Endodermal cell (in vitro differentiated cells): ENCODE results near the gene CTAGE1. TPM values are rescaled to one million over a fixed set of nuclear protein-coding genes. Genes with fewer than 3 reads are reported as not detected.

ENCODE experiments used
- DNase-seq: peaks from one replicate; pipeline ENCODE4 v3.0.0-alpha.2; 2017
- H3K27ac ChIP-seq: 2 replicates; pipeline ENCODE4 v1.5.1; 2013; ENCODE audit warnings: mild to moderate bottlenecking, low read depth, low read length, moderate library complexity
- H3K27me3 ChIP-seq: 2 replicates; pipeline ENCODE4 v1.6.1; 2013; ENCODE audit warnings: mild to moderate bottlenecking, low read length, moderate library complexity; ENCODE audit not compliant: insufficient read depth, control insufficient read depth, poor library complexity, severe bottlenecking
- H3K36me3 ChIP-seq: 2 replicates; pipeline ENCODE4 v1.7.0; 2013; ENCODE audit warnings: mild to moderate bottlenecking, low read length, moderate library complexity; ENCODE audit not compliant: control insufficient read depth, insufficient read depth
- H3K4me1 ChIP-seq: one replicate; pipeline ENCODE4 v1.7.0; 2013; ENCODE audit warnings: low read length; ENCODE audit not compliant: control insufficient read depth, insufficient read depth
- H3K4me3 ChIP-seq: 2 replicates; pipeline ENCODE4 v1.5.1; 2013; ENCODE audit warnings: mild to moderate bottlenecking, low read length, moderate library complexity
- H3K9ac ChIP-seq: 2 replicates; pipeline ENCODE4 v1.6.1; 2013; ENCODE audit warnings: mild to moderate bottlenecking, low read length, moderate library complexity; ENCODE audit not compliant: poor library complexity, severe bottlenecking; ENCODE audit errors: extremely low read depth
- H3K9me3 ChIP-seq: 2 replicates; pipeline ENCODE4 v1.6.1; 2013; ENCODE audit warnings: mild to moderate bottlenecking, low read length, moderate library complexity; ENCODE audit not compliant: control insufficient read depth
- H3K27ac Mint-ChIP-seq: 2 replicates; pipeline ENCODE4 v1.8.0; 2020; ENCODE audit warnings: mixed read lengths
- H3K27me3 Mint-ChIP-seq: 2 replicates; pipeline ENCODE4 v1.8.0; 2021; ENCODE audit warnings: mild to moderate bottlenecking, mixed read lengths; ENCODE audit not compliant: insufficient read depth
- H3K36me3 Mint-ChIP-seq: 2 replicates; pipeline ENCODE4 v1.8.0; 2020; ENCODE audit warnings: low read depth, mixed read lengths
- H3K4me1 Mint-ChIP-seq: 2 replicates; pipeline ENCODE4 v1.8.0; 2020; ENCODE audit warnings: mixed read lengths
- H3K4me3 Mint-ChIP-seq: 2 replicates; pipeline ENCODE4 v1.8.0; 2020; ENCODE audit warnings: mild to moderate bottlenecking, moderate library complexity, mixed read lengths
- H3K9me3 Mint-ChIP-seq: 2 replicates; pipeline ENCODE4 v1.8.0; 2020; ENCODE audit warnings: mild to moderate bottlenecking, mixed read lengths
- WGBS, 2 experiments: methylation state at CpG; one replicate each; pipeline versions ENCODE4 v1.1.5 to v1.1.7; 2013; ENCODE audit warnings: missing lambda C conversion rate in 2 of 2, mixed read lengths in 1 of 2; ENCODE audit not compliant: insufficient coverage in 1 of 2, insufficient read length in 1 of 2; 5-methylcytosine and 5-hydroxymethylcytosine counted together
- total RNA-seq, 2 donors: library from RNA; stranded (reverse); fragmentation: NEBNext Ultra II Directional in 1 of 2; extraction: Animal tissue kit (Norgen Biotek cat#: 25700) in 1 of 2; gene quantifications; 2 replicates in 1 of 2; 3 replicates in 1 of 2; pipeline ENCODE4 v1.2.1, GENCODE V29; 2021
- TF ChIP-seq, protein P1 (sequence below): fragments of 200-600 bp; sonication (generic); conservative IDR thresholded peaks from 2 replicates; pipeline ENCODE4 v1.5.0; 2021; ENCODE audit warnings: antibody characterized with exemption, mild to moderate bottlenecking

CTAGE1 gene
- total RNA-seq, 2 donors from 2014 or later: not detected

DNA sequence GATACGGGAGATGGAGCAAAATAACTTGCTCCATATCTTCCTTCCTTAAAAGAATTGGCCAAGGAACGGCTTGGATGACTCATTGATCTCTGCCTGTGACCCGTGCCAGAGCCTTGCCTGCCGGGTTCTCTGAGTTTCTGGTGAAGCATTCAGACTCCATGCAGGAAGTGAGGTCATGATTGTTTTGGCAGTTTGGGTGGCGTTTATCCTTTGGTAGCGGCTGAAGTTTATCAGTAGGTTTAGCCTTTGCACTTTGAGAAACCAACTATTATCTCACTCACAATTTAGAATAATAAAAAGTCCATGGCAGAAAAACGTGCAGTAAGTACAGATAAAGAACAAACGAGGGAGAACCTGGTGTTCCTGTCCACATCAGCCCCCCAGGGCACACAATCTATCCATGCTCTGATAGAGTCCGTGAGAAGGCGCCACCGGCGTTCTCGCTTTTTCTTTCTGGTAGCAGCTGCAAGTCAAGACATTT is 15.0 kb upstream of the CTAGE1 start:
- no peak overlapping the region for H3K27ac Mint-ChIP-seq
- WGBS, 2 experiments: 92 to 94% methylated on average over 10 to 13 of the region's 13 CpGs
- DNase-seq: no peak
- no peaks in the 10 kb centered on the region for H3K9me3 ChIP-seq
- no peaks in the 10 kb centered on the region for H3K4me1 Mint-ChIP-seq
- H3K27me3 ChIP-seq: no peaks in the 10 kb centered on the region
- no peak overlapping the region for H3K4me3 Mint-ChIP-seq
- TF ChIP-seq, protein P1, sequence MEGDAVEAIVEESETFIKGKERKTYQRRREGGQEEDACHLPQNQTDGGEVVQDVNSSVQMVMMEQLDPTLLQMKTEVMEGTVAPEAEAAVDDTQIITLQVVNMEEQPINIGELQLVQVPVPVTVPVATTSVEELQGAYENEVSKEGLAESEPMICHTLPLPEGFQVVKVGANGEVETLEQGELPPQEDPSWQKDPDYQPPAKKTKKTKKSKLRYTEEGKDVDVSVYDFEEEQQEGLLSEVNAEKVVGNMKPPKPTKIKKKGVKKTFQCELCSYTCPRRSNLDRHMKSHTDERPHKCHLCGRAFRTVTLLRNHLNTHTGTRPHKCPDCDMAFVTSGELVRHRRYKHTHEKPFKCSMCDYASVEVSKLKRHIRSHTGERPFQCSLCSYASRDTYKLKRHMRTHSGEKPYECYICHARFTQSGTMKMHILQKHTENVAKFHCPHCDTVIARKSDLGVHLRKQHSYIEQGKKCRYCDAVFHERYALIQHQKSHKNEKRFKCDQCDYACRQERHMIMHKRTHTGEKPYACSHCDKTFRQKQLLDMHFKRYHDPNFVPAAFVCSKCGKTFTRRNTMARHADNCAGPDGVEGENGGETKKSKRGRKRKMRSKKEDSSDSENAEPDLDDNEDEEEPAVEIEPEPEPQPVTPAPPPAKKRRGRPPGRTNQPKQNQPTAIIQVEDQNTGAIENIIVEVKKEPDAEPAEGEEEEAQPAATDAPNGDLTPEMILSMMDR: no peak
- no peaks in the 10 kb centered on the region for H3K9me3 Mint-ChIP-seq
- H3K4me3 ChIP-seq: no peak overlapping the region
- no peaks in the 10 kb centered on the region for H3K27me3 Mint-ChIP-seq
- no peak overlapping the region for H3K27ac ChIP-seq
- no peaks in the 10 kb centered on the region for H3K4me1 ChIP-seq
- no peaks in the 10 kb centered on the region for H3K36me3 ChIP-seq
- no peaks in the 10 kb centered on the region for H3K36me3 Mint-ChIP-seq
- H3K9ac ChIP-seq: no peak overlapping the region

DNA sequence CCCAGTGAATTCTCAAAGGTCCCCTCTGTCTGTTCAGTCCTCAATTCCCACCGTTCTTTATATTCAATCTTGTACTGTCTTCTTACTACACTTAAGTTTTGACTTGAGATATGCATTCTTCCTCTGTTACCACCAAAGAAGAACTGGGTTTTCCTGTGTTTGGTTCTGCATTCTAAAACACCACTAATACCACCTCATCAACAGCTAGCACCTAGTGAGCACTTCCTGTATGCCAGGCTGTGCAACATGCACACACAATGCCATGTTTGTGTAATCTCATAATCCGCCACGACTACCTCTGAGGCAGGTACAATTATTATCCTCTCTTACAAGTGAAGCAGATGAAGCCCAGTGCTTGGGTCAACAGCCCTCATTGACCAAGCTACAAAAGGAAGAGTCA is 11.8 kb upstream of the CTAGE1 start:
- H3K36me3 Mint-ChIP-seq: no peaks in the 10 kb centered on the region
- no peaks in the 10 kb centered on the region for H3K36me3 ChIP-seq

GRCh38 chr18:22428672-22429071 is 11.0 kb upstream of the CTAGE1 start:
- TF ChIP-seq, protein P1: no peak

More for the DNA sequence above, 11.8 kb upstream of the CTAGE1 start:
- Histone ChIP-seq H3K27ac (no peak overlapping the region), H3K9ac (no peak overlapping the region), H3K27me3 (no peaks in the 10 kb centered on the region), H3K9me3 (no peaks in the 10 kb centered on the region), H3K4me1 (no peaks in the 10 kb centered on the region), H3K4me3 (no peak overlapping the region)
- Mint-ChIP-seq H3K4me3 (no peak overlapping the region), H3K9me3 (no peaks in the 10 kb centered on the region), H3K27me3 (peaks cover 2% of the 10 kb centered on the region), H3K4me1 (no peaks in the 10 kb centered on the region), H3K27ac (no peak overlapping the region)
- no peak for DNase-seq
- 95 to 100% methylated on average over 1 to 3 of the region's 3 CpGs for WGBS, 2 experiments
- TF ChIP-seq, protein P1: no peak

More at GRCh38 chr18:22428672-22429071, 11.0 kb upstream of the CTAGE1 start:
- no peaks in the 10 kb centered on the region for H3K27me3 ChIP-seq
- 90 to 95% methylated on average over 2 to 4 of the region's 4 CpGs for WGBS, 2 experiments
- no peaks in the 10 kb centered on the region for H3K4me1 ChIP-seq
- H3K9me3 Mint-ChIP-seq: no peaks in the 10 kb centered on the region
- no peaks in the 10 kb centered on the region for H3K36me3 Mint-ChIP-seq
- H3K27me3 Mint-ChIP-seq: peaks cover 2% of the 10 kb centered on the region
- DNase-seq: no peak
- H3K4me1 Mint-ChIP-seq: no peaks in the 10 kb centered on the region
- no peak overlapping the region for H3K9ac ChIP-seq
- H3K36me3 ChIP-seq: no peaks in the 10 kb centered on the region
- no peak overlapping the region for H3K27ac Mint-ChIP-seq
- H3K27ac ChIP-seq: no peak overlapping the region
- H3K4me3 Mint-ChIP-seq: no peak overlapping the region
- H3K9me3 ChIP-seq: no peaks in the 10 kb centered on the region
- H3K4me3 ChIP-seq: no peak overlapping the region
